Measurements from ENCODE around the gene SORCS3.

DNA sequence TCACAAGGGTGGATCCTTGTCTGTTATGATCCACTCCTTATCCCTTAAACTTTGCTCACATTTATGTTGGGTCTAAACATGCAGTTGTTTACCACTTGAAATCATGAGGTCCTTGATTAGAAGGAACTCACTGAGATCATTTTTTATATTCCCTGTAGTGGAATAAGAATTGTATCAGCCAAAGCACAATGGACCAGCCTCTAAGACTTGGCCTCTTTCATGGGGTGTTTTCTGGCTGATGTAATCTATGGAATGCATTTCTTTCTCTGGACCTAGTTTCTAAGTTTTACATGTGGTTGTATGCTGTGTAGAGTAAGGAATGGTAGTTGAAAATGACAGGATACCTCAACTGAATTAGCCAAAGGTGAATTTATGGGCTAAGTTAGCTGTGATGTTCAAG, 376.6 kb downstream of the SORCS3 start:
- TF ChIP-seq, protein P1, sequence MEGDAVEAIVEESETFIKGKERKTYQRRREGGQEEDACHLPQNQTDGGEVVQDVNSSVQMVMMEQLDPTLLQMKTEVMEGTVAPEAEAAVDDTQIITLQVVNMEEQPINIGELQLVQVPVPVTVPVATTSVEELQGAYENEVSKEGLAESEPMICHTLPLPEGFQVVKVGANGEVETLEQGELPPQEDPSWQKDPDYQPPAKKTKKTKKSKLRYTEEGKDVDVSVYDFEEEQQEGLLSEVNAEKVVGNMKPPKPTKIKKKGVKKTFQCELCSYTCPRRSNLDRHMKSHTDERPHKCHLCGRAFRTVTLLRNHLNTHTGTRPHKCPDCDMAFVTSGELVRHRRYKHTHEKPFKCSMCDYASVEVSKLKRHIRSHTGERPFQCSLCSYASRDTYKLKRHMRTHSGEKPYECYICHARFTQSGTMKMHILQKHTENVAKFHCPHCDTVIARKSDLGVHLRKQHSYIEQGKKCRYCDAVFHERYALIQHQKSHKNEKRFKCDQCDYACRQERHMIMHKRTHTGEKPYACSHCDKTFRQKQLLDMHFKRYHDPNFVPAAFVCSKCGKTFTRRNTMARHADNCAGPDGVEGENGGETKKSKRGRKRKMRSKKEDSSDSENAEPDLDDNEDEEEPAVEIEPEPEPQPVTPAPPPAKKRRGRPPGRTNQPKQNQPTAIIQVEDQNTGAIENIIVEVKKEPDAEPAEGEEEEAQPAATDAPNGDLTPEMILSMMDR (IDR thresholded peaks at IDR 0.05) = no peak
- TF ChIP-seq REST (IDR thresholded peaks at IDR 0.05; ENCODE audit: insufficient read depth in 1 of 2, low read depth in 2 of 2, low read length in 1 of 2) (no peak), POLR2AphosphoS5 (IDR thresholded peaks at IDR 0.05; ENCODE audit: low read depth, low read length) (no peak), TCF7L2 (IDR thresholded peaks at IDR 0.05; ENCODE audit: low read depth, low read length) (no peak), SIN3A (IDR thresholded peaks at IDR 0.05; ENCODE audit: borderline replicate concordance, insufficient read depth, low read depth, low read length) (no peak)
